ENCODE results near the gene S100A7A.

S100A7A gene
- total RNA-seq: 0 reads per million in 2 donors

- no peak for DNase-seq
These were observed at the start of gene S100A7A for GRCh38 chr1:153415850-153416570. TSS of gene S100A7A (plus strand) at chr1:153416520. CDS start at chr1:153418083, 1,563 bp downstream.

- no peak for DNase-seq
These were observed 49.2 kb upstream of the S100A7A start for GRCh38 chr1:153367090-153367489.

DNA sequence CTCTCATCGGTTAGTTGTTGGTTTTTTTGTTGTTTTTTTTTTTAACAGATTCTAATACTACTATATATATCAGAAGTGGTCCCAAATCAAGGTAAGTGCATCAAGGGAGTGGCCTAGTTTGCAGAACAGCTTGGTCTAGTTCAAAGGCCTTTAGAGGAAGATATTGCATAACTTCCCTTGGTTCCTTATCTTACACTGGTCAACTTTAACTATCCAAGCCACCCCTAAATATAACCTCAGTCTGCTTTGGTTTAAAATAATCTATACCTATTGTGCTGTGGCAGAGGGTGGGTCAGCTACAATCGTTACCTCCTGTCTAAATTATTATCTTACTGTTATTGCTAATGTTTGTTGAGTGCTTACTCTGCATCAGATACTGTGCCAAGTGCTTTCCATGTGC lies 47.8 kb upstream of the S100A7A start:
- no peak for DNase-seq

DNA sequence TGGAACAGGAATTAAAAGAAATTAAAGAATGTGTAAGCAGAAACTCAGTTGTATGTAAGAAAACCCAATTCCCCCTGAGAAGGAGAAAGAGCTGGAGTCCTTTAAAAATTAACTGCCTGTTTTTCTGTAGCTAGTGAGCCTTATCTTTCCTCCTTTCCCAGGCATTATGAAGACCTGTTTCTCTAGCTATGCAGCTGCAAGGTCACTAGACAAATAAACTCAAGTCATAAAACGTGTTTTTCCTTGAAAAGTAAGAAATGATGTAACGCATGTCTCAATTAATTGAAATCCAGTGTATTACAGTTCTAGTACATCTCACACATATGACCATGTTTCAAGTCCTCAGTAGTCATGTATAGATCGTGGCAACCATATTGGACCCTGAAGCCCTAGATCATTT lies 46.2 kb upstream of the S100A7A start:
- no peak for DNase-seq

DNA sequence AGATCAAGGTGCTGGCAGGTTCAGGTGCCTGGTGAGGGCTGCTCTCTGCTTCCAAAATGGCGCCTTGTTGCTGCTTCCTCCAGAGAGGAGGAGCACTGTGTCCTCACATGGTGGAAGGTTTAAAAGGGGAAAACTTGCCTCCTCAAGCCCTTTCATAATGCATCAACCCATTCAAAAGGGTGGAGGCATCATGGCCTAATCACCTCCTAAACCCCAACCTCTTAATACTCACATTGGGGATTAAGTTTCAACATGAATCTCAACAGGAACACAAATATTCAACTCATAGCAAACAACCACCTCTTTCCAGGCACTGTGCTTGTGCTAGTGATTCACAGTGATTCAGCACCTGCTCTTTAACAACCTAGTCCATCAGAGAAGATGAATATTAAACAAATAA lies 45.1 kb upstream of the S100A7A start:
- no peak for DNase-seq

DNA sequence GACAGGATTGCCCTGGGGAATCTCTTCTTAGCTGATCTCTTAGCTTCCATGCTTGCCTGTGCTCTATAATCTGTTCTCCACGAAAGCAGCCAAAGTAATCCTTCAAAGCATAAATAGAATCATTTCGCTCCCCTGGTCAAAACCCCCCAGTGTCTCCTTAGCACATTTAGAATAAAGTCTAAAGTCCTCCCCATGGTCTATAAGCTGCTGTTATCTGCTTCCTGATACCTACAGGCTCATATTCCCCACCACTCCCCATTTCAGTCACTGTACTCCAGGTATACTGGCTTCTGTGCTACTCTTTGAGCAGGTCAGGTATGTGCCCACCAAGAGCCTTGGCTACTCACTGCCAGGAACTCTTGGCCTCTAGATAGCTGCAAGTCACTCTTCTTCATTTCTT lies 43.7 kb upstream of the S100A7A start:
- DNase-seq: no peak

- DNase-seq: no peak
These were observed 42.2 kb upstream of the S100A7A start for GRCh38 chr1:153374071-153374470.

GRCh38 chr1:153375511-153375910 lies 40.8 kb upstream of the S100A7A start, which contains the start of gene S100A12:
TSS of gene S100A12 (minus strand) at chr1:153375621. CDS start at chr1:153374592, 1,029 bp downstream.
- no peak for DNase-seq

- DNase-seq: no peak
These were observed 36.7 kb upstream of the S100A7A start for GRCh38 chr1:153379591-153379990.

GRCh38 chr1:153380711-153381110 lies 35.6 kb upstream of the S100A7A start:
- DNase-seq: no peak

GRCh38 chr1:153384958-153385580 lies 31.3 kb upstream of the S100A7A start:
- DNase-seq: no peak

GRCh38 chr1:153386500-153386901 lies 29.8 kb upstream of the S100A7A start:
- no peak for DNase-seq

DNA sequence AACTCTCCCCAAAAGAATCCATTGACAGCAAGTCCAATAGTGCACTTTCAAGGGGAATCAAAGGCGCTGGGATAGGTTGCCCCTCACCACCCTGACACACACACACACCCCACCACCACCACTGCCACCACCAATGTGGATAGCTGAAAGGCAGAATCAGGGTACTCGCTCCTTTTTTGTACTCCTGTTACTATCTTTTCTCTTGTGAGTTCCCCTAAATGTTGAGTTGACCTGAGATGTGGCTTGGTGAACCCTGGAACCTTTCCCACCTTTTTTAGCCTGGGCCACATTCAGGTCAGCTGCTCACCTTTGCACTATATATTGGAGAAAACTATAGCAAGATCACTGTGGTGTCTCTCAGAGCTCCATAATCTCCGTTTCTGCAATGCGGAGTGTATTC lies 29.3 kb upstream of the S100A7A start:
- DNase-seq: no peak

- DNase-seq: no peak
These were observed 28.5 kb upstream of the S100A7A start for GRCh38 chr1:153387785-153388184.

- DNase-seq: no peak
These were observed 26.9 kb upstream of the S100A7A start for GRCh38 chr1:153389401-153389800.

DNA sequence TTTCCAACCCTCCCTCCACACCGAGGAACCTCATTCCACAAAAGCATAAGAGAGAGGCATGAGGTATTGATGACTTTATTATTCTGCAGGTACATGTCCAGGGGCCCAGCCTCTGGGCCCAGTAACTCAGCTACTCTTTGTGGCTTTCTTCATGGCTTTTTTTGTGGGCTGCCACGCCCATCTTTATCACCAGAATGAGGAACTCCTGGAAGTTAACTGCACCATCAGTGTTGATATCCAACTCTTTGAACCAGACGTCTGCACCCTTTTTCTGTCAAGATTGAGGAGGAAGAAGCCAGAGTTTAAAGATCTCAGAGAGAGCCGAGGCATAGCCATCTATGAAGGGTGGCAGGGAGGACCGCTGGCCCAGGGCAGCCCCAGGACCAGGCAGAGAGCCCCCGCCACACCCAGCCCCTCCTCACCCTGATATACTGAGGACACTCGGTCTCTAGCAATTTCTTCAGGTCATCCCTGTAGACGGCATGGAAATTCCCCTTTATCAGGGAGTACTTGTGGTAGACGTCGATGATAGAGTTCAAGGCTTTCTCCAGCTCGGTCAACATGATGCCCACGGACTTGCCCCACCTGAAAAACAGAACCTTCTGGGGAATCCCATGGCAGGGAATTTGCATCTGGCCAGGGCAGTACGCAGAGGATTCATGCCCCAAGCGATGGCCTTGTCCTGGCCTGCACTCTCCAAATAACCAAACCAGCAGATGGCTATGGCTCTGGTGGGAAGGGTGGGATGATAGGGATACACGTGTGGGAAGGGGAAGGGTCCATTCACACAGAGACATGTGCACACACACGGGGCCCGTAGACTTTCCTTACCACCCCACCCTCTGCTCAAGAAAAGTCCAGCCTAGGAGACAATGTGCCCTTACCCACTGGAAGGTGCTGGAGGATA lies 26.1 kb upstream of the S100A7A start:
- no peak for DNase-seq

- DNase-seq: no peak
These were observed 25.2 kb upstream of the S100A7A start, which contains the start of gene S100A8 for GRCh38 chr1:153390938-153391710. TSS of gene S100A8 (minus strand) at chr1:153391073. CDS start at chr1:153390535, 538 bp downstream.

DNA sequence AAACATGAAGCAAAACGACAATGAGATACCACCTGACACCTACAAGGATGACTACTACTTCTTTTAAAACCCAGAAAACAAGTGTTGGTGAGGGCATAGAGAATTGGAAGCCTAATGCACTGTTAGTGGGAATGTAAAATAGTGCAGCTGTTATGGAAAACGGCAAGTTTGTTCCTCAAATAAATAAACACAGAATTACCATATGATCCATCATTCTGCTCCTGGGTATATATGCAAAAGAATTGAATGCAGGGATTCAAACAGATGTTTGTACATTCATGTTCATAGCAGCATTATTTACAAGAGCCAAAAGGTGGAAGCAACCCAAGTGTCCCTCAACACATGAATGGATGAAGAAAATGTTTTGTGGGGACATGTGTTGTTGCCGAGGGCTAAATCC lies 24.1 kb upstream of the S100A7A start:
- no peak for DNase-seq

GRCh38 chr1:153392822-153393221 lies 23.5 kb upstream of the S100A7A start:
- no peak for DNase-seq

GRCh38 chr1:153393926-153394325 lies 22.4 kb upstream of the S100A7A start:
- DNase-seq: no peak

DNA sequence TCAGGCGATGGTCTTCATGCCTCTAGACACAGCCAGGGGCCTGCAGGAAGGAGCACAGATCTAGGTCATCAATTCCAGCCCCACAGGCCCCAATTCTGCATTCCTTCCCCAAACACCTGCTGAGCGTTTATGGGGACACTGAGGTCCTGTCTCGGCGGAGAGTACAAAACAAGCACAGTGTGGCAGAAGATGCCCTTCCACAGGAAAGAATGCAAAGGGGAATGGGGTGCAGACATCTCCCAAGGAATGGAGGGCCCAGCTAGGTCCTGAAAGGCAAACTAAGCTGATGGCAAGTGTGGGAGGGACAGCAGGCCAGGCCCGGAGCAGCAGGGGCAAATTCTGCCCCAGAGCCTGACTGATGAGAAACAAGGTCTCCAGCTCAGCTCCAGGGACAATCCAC lies 21.9 kb upstream of the S100A7A start:
- no peak for DNase-seq

DNA sequence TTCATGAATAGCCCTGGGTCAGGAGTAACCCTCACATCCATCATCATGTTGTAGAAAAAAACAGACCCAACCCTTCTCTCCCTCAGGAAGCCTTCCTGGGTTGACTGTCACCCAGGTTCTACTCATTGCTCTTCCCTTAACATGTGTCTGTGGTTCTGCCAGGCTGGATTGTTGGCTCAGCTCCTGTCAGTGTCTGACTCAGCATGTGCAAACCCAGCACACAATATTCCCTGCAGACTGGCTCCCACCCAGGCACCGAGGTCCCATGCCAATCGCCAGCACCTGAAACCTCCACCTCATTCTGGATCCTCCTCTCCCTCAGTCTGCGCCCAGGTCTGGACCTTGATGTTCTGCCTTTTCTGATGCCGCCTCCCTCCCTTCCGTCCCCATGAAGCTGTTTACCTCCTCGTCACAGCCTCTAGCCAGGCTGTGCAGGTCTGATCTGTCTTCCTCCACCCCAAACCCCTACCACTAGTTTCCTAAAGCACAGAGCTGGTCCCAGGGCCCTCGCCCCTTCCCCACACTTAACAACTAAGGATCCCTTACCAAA lies 21.1 kb upstream of the S100A7A start:
- no peak for DNase-seq

Measured in T-helper 9 cell (primary cell).